Embryonic facial prominence (tissue), 1 donor: ENCODE data around the gene TTPAL.

Source experiments
- DNase-seq: peaks from one replicate; pipeline ENCODE4 v3.0.0-alpha.2; 2016; ENCODE audit errors: extremely low spot score

Gene TTPAL, protein sequence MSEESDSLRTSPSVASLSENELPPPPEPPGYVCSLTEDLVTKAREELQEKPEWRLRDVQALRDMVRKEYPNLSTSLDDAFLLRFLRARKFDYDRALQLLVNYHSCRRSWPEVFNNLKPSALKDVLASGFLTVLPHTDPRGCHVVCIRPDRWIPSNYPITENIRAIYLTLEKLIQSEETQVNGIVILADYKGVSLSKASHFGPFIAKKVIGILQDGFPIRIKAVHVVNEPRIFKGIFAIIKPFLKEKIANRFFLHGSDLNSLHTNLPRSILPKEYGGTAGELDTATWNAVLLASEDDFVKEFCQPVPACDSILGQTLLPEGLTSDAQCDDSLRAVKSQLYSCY

DNA sequence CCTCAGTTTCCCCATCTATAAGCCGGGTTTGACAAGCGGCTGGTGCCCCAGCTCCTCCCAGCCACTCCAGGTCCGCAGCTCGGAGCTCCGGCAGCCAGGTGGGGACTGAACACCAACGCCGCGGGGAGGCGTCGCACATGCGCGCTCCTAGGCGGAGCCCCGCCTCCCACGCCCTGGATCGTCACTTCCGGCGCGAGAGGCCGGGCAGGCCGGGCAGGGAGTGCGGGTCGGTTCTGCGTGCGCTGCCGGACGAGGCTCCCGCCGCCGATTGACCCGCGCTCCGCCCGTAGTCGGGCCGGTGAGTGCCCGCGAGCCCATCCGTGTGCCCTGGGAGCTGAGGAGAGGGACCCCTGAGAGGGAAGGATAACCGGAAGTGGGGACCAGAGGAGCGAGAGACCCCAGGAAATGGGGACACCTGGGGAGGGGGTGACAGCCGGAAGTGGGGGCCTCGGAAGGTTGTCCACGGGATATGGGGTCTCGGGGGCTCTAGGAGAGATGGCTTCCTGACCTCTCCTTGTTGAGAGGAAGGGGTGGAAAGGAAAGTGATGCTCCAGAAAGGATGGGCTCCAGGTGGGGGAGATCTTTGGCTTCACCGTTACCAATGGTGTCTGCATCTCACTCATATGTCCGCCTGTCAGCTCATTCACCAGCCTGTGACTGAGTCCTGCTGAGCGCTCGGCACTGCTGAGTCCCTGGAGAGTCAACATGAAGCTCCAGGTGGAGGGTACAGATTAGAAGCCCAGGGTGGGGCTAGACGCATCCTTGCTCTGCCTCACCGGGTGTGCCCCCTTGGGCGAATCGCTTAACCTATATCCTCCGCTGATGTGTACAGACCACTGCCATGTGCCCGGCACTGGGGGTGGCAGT lies at the start of gene TTPAL:
TTPAL (plus strand) TSS at position 181 of the 867 bp plus-strand sequence. CDS start 4,126 bp downstream, outside the sequence.
- DNase-seq: peak; percentile 81

DNA sequence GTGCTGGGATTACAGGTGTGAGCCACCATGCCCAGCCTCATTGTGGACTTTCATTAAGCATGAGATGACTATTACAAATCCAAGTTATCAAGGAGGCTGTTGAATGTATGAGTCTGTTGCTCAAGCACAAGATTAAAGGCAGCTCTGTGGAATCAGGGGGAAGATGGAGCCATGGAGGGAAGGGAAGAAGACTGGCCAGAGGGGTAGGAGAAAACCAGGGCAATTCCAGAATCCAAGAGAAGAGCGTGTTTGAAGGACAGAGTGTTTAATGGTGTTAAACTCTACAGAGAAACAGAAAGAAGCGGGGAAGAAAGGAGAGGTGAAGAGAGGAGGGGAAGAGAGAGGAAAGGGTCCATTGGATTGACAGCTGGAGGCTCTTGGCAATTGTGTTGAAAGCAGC lies 49.8 kb upstream of the TTPAL start:
- DNase-seq: no peak

DNA sequence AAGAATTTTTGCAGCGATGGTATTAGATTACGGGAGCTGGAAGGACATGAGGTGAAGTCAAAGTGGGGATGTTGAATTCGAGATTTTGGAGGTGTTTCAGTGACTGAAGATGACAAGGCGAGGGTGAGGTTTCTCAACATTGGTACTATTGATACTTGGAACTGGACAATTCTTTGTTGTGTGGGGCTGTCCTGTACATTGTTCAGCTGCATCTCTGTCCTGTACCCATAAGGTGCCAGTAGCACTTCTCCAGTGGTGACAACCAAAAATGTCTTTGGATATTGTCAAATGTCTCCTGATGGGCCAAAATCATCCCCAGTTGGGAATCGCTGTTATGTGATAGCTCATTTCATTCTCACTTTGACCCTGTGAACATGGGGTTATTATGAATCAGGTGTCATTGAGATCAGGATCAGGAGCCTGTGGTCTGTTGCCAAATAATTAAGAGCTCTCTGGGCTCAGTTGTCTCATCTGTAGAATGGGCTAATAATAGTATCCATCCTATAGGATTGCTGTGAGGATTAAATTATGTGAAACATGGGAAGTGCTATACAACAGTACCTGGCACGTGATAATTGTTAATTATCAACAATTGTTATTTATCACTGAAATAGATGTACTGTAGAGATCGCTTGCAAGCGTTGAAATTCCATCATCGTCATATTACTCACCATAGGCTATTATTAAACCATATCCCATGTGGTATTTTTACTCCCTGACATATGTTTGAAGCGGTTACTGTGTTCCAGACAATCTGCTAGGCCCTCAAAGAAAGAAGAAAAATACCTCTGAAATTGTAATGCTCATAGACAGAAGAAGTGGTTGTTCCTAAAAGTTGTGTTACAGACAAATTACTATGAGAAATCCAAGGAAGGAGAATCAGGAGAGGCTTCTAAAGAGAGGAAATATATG lies 48.5 kb upstream of the TTPAL start:
- DNase-seq: no peak

DNA sequence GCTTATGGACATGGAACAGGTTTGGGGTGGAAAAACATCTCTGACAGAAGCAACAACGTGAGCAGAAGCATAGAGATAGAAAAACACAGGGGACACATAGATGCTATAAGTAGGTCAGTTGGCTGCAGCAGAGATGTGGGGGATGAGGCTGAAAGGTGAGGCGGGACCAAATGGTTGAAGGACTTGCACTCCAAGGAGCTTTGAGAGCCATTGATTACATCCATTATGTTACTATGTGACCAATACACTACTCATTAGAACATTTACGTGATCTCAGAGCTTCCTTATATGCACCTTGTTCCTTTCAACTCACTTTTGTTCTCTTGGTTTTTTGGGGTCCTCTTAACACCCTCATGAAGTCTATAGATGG lies 47.9 kb upstream of the TTPAL start:
- no peak for DNase-seq

DNA sequence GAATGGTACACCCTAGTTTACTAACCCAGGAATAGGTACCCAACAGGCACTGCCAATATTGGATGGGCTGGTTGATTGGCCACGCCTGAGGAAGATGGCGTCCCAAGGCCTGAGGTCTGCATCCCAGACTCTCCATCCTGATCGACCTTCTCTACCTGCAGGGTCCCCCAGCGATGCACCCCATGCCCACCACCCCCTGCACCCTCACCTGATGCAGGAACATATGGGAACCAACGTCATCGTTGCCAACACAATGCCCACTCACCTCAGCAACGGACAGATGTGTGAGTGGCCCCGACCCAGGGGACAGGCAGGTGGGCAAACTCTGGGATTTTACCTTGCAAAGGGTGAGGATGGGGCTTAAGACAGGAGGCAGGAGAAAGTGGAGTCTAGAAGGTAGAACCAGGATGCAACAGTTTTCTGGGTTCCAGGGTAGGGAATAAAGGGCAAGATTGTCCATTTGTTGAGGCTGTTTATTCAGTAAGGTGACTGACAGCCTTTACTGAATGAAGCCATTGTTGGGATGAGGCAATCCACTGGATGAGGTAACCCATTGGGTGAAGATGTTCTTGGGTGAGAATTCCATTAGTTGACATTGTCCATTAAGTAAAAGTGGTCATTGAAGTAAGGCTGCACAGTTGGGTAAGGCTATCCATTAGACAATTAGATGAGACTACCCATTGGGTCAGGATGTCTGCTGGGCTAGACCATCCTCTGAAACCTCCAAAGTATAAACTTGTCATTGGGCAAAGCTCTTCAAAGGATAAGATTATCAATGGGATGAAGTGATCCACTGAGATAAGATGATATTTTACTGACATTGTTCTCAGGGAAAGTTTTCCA lies 47.3 kb upstream of the TTPAL start:
- no peak for DNase-seq

DNA sequence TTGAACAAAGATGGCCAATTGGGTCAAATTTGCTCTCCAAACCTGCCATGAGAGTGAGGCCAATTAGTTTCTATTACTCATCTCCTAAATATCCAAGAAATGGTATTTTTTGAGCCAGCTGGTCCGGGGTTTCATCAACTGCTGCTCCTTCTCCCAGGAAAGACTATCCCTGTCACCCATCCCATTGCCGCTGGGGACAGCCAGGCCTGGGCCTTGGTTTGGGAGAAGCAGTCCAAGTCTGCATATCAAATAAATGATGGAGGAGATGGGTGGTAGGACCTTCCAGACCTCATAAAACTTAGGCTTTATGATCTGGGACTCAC lies 46.7 kb upstream of the TTPAL start:
- no peak for DNase-seq

DNA sequence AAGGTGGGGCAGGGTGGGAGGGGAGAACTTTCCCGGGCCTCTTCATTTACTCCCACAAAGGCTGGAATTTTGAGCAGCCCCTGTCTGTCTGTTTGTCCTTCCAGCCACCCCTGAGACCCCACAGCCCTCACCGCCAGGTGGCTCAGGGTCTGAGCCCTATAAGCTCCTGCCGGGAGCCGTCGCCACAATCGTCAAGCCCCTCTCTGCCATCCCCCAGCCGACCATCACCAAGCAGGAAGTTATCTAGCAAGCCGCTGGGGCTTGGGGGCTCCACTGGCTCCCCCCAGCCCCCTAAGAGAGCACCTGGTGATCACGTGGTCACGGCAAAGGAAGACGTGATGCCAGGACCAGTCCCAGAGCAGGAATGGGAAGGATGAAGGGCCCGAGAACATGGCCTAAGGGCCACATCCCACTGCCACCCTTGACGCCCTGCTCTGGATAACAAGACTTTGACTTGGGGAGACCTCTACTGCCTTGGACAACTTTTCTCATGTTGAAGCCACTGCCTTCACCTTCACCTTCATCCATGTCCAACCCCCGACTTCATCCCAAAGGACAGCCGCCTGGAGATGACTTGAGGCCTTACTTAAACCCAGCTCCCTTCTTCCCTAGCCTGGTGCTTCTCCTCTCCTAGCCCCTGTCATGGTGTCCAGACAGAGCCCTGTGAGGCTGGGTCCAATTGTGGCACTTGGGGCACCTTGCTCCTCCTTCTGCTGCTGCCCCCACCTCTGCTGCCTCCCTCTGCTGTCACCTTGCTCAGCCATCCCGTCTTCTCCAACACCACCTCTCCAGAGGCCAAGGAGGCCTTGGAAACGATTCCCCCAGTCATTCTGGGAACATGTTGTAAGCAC lies 46.0 kb upstream of the TTPAL start:
- DNase-seq: no peak

DNA sequence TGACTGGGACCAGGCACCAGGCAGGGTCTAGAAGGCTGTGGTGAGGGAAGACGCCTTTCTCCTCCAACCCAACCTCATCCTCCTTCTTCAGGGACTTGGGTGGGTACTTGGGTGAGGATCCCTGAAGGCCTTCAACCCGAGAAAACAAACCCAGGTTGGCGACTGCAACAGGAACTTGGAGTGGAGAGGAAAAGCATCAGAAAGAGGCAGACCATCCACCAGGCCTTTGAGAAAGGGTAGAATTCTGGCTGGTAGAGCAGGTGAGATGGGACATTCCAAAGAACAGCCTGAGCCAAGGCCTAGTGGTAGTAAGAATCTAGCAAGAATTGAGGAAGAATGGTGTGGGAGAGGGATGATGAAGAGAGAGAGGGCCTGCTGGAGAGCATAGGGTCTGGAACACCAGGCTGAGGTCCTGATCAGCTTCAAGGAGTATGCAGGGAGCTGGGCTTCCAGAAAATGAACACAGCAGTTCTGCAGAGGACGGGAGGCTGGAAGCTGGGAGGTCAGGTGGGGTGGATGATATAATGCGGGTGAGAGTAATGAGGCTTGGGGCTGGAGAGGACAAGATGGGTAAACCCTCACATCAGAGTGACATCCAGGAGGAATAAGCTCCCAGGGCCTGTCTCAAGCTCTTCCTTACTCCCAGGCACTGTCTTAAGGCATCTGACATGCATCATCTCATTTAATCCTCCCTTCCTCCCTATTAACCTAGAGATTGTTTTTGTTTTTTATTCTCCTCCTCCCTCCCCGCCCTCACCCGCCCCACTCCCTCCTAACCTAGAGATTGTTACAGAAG lies 45.2 kb upstream of the TTPAL start:
- no peak for DNase-seq

DNA sequence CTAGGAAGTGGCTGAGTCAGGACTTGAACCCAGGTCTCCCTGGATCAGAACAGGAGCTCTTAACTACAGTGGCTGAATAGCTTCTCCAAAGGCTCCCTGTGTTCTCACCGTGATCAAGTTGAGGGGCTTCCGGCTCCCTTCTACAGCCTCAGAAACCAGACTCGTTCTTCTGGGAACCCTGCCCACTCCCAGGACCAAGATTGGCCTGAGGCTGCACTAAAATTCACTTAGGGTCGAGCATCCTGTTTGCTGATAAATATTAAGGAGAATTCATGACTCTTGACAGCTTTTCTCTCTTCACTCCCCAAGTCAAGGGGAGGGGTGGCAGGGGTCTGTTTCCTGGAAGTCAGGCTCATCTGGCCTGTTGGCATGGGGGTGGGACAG lies 44.6 kb upstream of the TTPAL start:
- no peak for DNase-seq

DNA sequence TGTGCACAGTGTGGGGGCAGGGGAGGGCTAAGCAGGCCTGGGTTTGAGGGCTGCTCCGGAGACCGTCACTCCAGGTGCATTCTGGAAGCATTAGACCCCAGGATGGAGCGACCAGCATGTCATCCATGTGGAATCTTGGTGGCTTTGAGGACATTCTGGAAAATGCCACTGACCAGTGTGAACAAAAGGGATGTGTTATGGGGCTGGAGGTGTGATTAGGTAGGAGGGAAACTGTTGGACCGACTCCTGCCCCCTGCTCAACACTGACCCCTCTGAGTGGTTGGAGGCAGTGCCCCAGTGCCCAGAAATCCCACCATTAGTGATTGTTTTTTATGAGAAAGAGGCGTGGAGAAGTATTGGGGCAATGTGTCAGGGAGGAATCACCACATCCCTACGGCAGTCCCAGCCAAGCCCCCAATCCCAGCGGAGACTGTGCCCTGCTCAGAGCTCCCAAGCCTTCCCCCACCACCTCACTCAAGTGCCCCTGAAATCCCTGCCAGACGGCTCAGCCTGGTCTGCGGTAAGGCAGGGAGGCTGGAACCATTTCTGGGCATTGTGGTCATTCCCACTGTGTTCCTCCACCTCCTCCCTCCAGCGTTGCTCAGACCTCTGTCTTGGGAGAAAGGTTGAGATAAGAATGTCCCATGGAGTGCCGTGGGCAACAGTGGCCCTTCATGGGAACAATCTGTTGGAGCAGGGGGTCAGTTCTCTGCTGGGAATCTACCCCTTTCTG lies 44.0 kb upstream of the TTPAL start:
- DNase-seq: no peak

DNA sequence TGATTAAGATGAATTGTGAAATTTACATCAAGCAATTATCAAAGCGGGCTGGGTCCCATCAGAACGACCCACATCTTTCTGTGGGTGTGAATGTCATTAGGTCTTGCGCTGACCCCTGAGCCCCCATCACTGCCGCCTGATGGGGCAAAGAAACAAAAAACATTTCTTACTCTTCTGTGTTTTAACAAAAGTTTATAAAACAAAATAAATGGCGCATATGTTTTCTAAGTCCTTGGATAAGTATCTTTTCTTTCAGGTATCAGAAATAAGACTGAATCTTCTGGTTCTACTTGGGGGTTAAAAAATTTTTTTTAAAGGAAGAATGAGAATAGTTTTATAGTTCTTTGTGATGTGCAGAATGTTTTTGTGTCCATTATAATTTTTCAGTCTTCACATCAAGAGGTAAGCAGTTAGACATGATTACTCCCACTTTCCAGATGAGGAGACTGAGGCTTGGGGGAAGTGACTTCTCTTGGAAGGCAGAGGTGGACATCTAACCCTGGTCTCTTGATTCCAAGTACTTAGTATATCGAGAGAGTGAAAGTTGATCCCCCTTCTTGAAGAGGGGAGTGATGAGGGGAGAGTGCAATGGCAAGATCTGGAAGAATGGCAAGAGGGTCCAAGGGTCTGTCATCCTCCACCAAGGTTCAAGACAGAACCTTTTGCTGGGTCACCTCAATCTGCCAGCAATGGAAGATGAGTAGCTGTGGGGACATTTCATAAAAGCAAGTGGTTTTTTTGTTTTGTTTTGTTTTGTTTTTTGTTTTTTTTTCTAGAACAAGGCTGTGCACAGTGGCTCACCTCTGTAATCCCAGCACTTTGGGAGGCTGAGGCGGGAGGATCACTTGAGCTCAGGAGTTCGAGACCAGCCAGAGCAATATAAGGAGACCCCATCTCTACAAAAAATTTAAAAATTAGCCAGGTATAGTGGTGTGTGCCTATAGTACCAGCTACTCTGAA lies 42.8 kb upstream of the TTPAL start:
- no peak for DNase-seq

DNA sequence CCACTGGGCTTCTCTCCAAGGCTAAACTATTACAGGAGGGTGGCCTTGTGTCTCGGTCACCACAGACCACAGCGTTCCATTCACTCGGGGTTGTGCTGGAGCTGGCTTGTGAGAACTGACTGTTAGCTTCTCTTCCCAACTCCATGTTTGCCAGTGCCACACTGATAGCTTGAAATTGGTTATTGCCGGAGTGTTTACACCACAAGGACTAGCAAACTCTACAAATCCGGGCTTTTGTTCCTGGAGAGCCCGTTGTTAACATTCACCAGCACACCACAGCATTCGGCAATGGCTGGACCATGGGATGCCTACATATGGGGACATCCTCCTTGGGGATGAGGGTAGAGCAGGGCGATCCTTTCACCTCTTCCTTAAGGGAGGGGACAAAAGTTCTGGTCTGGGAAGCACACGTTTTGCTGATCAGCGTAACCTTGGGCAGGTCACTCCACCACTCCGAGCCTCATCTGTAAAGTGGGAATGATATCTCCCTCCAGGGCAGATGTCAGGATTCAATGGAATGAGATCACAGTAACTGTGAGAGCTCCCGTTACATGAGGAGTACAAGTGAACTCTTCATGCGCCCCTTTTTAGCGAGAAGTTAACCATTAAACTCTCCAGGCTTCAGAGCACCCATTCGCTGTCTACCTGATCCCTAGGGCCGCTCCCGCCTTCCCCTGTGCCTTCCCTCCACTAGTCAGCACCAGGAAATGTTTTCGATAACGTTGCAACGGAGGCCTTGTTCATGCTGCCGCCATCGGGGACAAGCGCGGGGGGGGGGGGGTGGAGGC lies 41.7 kb upstream of the TTPAL start:
- DNase-seq: no peak

DNA sequence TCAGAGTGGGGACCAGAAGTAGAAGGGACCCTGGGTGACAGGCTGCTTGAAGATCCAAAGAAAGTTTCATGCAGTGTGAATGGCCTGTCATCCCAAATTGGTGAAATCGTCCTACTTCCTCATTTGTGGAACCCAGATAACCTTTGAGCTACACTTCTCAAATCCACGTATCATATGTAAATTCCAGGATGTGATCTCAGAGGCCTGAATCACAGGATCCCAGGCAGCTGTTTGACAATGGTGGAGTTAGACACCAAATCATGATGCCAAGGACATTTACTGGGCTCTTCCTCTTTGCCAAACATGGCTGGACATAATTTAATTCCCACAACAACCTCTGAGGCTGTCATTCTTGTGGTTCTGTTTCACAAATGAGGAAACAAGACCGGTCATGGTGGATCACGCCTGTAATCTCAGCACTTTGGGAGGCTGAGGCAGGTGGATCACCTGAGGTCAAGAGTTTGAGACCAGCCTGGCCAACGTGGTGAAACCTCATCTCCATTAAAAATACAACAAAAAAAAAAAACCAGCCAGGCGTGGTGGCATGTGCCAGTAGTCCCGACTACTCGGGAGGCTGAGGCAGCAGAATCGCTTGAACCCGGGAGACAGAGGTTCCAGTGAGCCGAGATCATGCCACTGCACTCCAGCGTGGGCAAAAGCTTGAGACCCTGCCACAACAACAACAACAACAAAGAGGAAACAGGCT lies 39.9 kb upstream of the TTPAL start:
- DNase-seq: no peak

DNA sequence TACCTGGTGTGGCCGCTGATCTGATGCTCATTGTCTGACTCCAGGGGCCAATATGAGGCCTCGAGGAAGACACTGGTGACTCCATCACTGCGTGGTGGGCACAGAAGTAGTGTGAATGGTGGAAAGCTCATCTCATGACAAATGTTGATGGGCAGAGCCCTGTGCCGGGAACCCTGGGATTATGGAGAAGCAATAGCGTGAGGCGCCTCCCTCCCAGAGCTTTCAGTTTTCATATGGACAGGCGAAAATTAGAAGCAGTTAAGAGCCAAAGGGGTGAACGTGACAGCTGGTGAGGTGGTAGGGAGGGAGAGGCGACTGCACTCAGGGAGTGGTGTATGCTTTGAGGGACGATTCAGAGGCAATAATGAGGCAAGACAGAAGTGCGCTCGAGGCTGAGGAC lies 39.3 kb upstream of the TTPAL start:
- no peak for DNase-seq

DNA sequence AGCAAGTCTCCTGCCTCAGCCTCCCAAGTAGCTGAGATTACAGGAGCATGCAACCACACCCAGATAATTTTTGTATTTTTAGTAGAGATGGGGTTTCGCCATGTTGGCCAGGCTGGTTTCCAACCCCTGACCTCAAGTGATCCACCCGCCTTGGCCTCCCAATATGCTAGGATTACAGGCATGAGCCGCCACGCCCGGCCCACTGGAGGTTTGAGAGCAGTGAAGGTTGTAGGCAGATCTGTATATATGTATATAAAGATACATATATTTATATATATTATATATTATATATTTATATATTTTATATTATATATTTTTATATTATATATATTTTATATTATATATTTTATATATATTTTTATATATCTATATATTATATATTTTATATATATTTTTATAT lies 38.2 kb upstream of the TTPAL start:
- DNase-seq: no peak

DNA sequence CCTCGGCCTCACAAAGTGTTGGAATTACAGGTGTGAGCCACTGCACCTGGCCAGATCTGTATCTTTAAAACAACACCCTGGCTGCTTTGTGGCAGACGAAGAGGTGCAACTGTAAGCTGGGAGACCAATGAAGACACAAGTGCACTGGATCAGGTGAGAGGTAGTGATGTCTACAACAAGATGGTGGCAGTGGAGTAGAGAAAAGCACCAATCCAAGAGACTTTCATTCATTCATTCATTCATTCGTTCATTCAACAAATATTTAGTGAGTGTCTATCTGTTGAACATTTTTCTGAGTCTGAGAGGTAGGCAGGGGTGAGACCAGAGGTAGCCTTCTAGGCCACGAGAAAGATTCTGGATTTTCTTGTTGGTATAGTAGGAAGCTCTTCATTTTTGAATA lies 36.9 kb upstream of the TTPAL start:
- no peak for DNase-seq
